OCI-LY7 (cell line): ENCODE data around the gene BSX.

Experiments used
- CTCF ChIP-seq: fragments of 200-600 bp; sonication (generic); conservative IDR thresholded peaks from 2 replicates; pipeline ENCODE4 v1.5.1; 2014; ENCODE audit warnings: mild to moderate bottlenecking, antibody characterized with exemption, low read length, moderate library complexity, mixed read lengths
- EZH2phosphoT487 ChIP-seq: fragments of 200-600 bp; sonication (generic); IDR thresholded peaks from 2 replicates; pipeline ENCODE4 v1.6.1; 2018; ENCODE audit warnings: low read depth, borderline replicate concordance, mild to moderate bottlenecking, mixed run types, antibody characterized with exemption, low read length, moderate library complexity, mixed read lengths

GRCh38 chr11:122963961-122964360 lies 17.7 kb downstream of the BSX start:
- TF ChIP-seq CTCF (no peak), EZH2phosphoT487 (no peak)
